Skeletal muscle cell (primary cell): Measurements from ENCODE around the gene NDUFAB1.
"Not testable (repeated sequence)": the region's sequence is repeated elsewhere in the genome, so short reads cannot be mapped to it uniquely, and the experiment has no call there.

Experiments
- DNase-seq: peaks from one replicate; pipeline ENCODE4 v3.0.0-alpha.2; 2010; ENCODE audit warnings: low read depth
- H3K4me3 ChIP-seq: 2 replicates; pipeline ENCODE4 v1.5.1; 2011; ENCODE audit warnings: low read depth, mild to moderate bottlenecking, control low read depth, low read length, moderate library complexity

NDUFAB1 gene

DNA sequence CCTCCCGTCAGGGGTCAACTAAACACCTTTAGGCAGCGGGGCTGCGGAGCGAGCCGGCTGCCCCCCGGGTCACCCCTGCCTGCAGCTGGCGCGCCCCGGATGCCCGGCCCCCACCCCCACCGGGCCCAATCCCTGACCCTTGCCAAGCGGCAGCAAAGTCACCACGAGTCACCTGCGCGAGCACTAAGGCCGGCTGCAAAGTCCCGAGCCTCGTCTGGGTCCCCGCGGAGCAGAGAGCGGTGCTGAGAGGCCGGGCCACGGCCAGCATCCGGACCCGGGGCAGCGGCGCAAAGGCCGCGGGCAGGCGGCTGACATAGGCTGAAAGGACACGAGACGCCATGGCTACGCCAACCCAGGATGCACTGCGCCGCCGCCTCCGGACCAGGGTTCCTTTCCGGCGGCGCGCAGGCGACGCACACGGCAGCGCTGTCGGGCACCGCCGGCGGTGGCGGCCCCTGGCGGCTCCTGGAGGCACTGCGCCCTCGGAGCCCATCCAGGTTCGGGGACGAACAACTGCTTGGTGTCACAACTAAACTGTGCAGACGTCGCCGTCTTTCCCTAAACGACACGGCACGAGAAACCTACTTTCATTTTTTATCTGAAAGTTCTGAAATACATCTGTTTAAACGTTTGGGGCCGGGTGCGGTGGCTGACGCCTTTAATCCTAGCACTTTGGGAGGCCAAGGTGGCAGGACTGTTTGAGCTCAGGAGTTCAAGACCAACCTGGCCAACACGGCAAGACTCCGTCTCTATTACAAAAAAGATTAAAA, at the start of gene NDUFAB1:
TSS of gene NDUFAB1 (minus strand) at position 366 of the 770 bp plus-strand sequence. CDS start at position 340, 26 bp downstream.
- peak; percentile 54 for DNase-seq
- H3K4me3 ChIP-seq, result peak within 1 kb of the TSS; percentile 73

DNA sequence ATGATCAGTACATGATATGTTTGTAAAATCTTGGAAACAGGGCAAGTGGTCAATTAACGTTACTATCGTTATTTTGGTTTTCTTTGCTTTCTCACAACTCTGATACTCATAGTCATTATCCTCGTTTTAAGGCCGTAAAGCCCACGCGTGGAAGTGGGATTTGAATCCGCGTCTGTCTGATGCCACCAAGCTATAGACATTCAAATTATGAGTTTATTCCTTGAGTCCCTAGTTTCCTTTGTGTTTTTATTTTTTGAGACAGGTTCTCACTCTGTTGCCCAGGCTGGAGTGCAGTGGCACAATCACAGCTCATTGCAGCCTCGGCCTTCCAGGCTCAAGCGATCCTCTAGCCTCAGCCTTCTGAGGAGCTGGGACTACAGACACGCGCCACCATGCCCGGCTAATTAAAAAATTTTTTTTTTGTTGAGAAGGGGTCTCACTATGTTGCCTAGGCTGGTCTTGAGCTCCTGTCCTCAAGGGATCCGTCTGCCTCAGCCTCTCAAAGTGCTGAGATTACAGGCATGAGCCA, 46.2 kb upstream of the NDUFAB1 start:
- no peak for DNase-seq
- peak overlapping the region; percentile 100 for H3K4me3 ChIP-seq

DNA sequence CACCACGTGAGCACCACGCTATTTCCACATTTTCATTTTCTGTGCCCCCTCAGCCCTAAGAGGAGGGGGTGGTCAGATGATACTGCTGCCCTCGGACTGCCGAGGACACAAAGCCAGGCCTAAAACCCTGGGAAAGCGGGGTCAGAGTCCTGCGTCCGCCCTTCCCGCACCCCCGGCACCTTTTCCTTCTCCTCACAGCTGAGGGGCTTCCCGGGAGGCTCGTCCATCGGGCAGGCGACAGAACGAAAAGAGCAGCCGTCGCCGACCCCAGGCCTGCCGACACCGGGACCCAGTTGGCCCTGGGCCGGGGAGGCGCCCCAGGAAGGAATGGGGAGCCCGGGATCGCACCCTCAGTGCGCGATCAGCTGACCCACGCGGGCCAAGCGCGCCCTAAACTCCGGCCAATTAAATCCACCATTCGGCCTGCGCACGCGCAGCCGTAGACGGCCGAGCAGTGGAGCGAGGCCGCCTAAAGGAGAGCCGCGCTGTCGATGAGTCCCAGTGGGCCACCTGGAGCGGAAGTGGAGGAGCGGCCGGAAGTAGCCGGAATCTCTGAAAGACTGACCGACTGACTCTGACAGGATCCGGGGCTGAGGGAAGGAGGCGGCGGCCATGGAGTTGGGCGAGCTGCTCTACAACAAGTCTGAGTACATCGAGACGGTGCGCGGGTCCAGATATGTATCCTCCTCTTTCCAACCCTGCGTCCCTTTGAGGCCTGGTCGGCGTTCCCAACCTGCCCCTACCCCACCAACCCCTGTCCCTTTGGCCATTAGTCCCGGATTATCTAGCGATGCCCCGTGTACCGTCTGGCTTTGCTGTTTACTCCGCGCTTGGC, 45.0 kb upstream of the NDUFAB1 start, which contains the start of the genes DCTN5 and PALB2:
TSS of gene DCTN5 (plus strand) at position 536 of the 835 bp plus-strand sequence. CDS start at position 613, 77 bp downstream.
TSS of gene PALB2 (minus strand) at position 380 of the 835 bp plus-strand sequence. CDS start at position 227, 153 bp downstream.
- peak; percentile 70 for DNase-seq
- H3K4me3 ChIP-seq, result peak within 1 kb of the TSS; percentile 100

- DNase-seq, result no peak
- peak overlapping the region; percentile 100 for H3K4me3 ChIP-seq
Measured at GRCh38 chr16:23640615-23640930, 44.5 kb upstream of the NDUFAB1 start.

DNA sequence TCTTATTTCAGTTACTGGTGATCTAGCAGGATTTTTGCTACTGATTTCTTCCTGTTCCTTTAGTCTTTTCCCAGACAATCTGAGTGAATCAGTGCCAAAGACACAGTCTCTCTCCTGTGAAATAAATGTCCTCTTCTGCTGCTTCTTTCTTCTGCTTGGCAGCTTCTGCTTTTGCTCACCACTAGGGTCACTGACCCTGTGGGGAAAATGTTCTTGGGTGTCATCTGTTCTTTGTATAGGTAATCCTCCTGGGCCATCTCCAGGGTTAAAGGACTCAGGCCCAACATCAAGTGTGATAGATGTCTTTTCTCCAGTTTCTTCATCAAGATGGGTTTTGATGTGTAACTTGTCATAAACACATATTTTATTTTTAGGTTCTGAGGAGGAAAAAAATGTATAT, 39.8 kb upstream of the NDUFAB1 start:
- DNase-seq, result no peak
- no peak overlapping the region for H3K4me3 ChIP-seq

GRCh38 chr16:23634461-23635036, 38.4 kb upstream of the NDUFAB1 start:
- H3K4me3 ChIP-seq, result no peak overlapping the region
- DNase-seq, result no peak

DNA sequence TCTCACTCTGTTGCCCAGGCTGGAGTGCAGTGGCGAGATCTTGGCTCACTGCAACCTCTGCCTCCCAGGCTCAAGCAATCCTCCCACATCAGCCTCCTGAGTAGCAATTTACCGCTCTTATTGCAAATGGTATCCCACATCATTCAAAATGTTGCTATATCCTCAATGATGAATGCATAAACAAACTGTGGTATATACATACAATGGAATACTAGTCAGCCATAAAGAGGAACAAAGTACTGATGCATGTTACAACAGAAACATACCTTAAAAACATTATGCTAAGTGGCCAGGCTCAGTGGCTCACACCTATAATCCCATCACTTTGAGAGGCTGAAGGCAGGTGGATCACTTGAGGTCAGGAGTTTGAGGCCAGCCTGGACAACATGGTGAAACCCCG, 35.8 kb upstream of the NDUFAB1 start:
- DNase-seq, H3K4me3 ChIP-seq: not testable (repeated sequence)

GRCh38 chr16:23629516-23629915, 33.4 kb upstream of the NDUFAB1 start:
- H3K4me3 ChIP-seq, result no peak overlapping the region
- no peak for DNase-seq

GRCh38 chr16:23624092-23624491, 28.0 kb upstream of the NDUFAB1 start:
- H3K4me3 ChIP-seq, result no peak overlapping the region

GRCh38 chr16:23615805-23616204, 19.7 kb upstream of the NDUFAB1 start:
- no peak for DNase-seq
- no peak overlapping the region for H3K4me3 ChIP-seq

More at GRCh38 chr16:23624092-23624491, 28.0 kb upstream of the NDUFAB1 start:
- DNase-seq, result no peak

GRCh38 chr16:23611936-23612335, 15.8 kb upstream of the NDUFAB1 start:
- no peak overlapping the region for H3K4me3 ChIP-seq
- DNase-seq, result no peak

GRCh38 chr16:23610905-23611304, 14.8 kb upstream of the NDUFAB1 start:
- DNase-seq, H3K4me3 ChIP-seq: not testable (repeated sequence)

DNA sequence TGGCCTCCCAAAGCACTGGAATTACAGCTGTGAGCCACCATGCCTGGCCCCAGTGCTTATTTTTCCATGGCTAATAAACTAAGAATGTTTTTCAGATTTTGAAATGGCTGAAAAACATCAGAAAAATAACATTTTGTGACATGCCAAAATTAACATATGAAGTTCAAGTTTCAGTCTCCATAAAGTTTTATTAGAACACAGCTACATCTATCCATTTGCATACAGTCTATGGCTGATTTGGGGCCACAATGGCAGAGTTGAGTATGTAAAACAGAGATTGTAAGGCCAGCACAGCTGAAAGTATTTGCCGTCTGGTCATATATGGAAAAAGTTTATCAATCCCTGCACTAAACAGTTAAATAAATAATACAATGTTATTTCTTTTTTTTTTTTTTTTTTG, 13.8 kb upstream of the NDUFAB1 start:
- no peak overlapping the region for H3K4me3 ChIP-seq
- DNase-seq, result no peak

GRCh38 chr16:23608194-23608593, 12.1 kb upstream of the NDUFAB1 start:
- H3K4me3 ChIP-seq, result no peak overlapping the region
- peak; percentile 36 for DNase-seq

DNA sequence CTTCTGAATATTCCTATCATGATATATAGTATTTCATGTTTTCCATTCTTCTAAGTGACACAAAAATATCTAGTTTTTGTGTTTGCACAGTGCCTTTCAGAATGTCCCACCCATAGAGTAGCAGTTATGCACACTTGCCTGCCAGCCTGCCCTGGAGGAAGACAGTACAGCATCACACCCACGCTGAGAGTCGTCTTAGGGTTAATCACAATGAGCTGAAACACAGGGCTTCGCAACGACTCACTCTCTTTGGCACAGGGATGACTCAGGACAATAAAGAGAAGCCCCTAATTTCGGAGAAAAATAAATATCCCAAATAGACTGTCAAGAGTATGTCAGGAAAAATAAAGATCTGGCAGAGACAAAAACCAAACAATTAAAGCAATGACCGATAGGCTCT, 11.6 kb upstream of the NDUFAB1 start:
- H3K4me3 ChIP-seq, result no peak overlapping the region
- DNase-seq, result no peak

- no peak overlapping the region for H3K4me3 ChIP-seq
- DNase-seq, result no peak
Measured at GRCh38 chr16:23597003-23597756, 1.1 kb upstream of the NDUFAB1 start.

DNA sequence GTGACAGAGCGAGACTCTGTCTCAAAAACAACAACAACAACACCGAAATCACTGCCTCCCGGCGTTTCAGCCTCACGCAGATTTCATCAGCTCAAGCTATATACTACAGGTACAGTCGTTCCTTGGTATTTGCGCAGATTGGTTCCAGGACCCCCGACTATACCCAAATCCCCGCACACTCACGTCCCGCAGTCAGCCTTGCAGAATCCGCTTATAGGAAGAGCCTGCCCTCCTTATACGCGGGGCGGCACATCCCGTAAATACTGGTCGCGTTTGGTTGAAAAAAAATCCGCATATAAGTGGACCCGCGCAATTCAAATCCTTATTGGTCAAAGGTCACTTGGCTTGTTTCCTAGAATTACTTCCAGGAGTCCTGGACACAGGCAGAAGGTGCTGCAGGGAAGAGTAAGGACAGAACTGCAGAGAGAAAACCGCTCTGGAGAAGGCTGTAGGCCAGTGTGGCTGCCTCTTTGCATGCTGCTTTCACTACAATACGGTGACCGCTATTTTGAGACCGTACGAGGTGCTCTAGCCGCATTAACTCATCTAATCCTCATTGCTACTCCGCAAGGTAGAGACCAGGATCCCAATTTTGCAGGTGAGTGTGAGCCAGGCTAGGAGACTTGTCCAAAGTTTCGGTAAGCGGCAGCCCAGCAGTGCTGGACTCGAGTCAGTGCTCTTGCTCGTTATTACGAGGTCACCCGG, 718 bp downstream of the NDUFAB1 start:
- DNase-seq, result no peak
- peak overlapping the region; percentile 73 for H3K4me3 ChIP-seq

DNA sequence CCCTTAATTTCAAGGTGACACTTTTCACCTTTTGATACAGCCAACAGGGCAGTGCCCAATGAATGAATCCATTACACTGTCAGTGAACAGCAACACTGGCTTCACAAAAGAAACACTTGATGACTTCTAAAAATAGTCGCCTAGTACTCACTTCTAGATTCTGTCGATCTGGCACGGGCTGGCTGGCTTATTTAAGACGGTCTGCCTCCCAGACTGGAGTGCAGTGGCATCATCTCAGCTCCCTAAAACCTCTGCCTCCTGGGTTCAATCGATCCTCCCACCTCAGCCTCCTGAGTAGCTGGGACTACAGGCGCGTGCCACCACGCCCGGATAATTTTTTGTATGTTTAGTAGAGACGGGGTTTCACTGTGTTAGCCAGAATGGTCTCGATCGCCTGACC, 1.9 kb downstream of the NDUFAB1 start:
- no peak overlapping the region for H3K4me3 ChIP-seq
- DNase-seq, result no peak

DNA sequence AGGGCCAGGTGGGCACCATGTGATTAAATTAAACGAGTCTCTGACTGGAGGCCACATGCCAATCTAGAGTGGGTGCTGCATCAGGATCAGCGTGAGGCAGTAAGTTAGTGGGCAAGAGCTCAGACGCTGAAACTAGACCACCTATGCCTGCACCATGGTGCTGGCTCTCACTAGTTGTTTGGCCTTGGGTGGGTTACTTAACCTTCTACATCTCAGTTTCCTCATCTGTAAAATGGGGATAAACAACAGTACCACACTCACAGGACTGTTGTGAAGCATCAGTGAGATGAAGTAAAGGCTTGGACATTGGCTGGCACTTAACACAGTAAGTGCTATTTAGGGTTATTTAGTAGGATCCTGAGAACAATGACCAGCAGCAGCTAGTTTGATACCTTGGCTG, 5.9 kb downstream of the NDUFAB1 start:
- no peak overlapping the region for H3K4me3 ChIP-seq
- DNase-seq, result no peak
